ENCODE data around the gene GABRB1.

DNA sequence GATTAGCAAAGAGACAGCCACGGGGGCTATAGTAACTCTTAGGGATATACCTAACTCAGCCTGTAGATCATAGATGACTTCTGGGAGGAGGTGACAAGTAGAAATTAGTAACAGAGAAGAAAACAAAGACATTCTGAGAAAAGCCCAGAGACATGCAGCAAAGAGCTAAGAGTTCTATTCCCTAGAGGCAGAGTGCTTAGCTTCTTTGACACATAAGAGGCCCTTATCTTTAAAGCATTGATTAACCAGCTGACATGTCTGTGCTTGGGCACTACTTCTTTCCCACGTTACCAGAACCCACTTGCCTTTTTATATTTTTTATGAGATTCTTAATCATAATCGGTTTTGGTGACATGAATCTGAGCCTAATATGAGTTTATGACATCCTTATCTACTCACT is 179.5 kb downstream of the GABRB1 start:
- no peak for TF ChIP-seq EZH2 (optimal IDR thresholded peaks at IDR 0.05; ENCODE audit: low read depth, low read length)
- TF ChIP-seq, protein P1, sequence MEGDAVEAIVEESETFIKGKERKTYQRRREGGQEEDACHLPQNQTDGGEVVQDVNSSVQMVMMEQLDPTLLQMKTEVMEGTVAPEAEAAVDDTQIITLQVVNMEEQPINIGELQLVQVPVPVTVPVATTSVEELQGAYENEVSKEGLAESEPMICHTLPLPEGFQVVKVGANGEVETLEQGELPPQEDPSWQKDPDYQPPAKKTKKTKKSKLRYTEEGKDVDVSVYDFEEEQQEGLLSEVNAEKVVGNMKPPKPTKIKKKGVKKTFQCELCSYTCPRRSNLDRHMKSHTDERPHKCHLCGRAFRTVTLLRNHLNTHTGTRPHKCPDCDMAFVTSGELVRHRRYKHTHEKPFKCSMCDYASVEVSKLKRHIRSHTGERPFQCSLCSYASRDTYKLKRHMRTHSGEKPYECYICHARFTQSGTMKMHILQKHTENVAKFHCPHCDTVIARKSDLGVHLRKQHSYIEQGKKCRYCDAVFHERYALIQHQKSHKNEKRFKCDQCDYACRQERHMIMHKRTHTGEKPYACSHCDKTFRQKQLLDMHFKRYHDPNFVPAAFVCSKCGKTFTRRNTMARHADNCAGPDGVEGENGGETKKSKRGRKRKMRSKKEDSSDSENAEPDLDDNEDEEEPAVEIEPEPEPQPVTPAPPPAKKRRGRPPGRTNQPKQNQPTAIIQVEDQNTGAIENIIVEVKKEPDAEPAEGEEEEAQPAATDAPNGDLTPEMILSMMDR (IDR thresholded peaks at IDR 0.05; ENCODE audit: low read length) = no peak
- TF ChIP-seq EZH2phosphoT487 (IDR thresholded peaks at IDR 0.05; ENCODE audit: low read length) = no peak
